Activated CD4-positive, alpha-beta T cell treated with anti-CD3 and anti-CD28 coated beads, Interleukin-2, amount 10 ng/mL, durations not matched to agents 24 days and 14 days (primary cell): ENCODE data around the gene LMX1B. TPM values are rescaled to one million over a fixed set of nuclear protein-coding genes. Genes with fewer than 3 reads are reported as not detected.

Experiments used
- DNase-seq: peaks from one replicate; pipeline ENCODE4 v3.0.0; 2022
- H3K27ac Mint-ChIP-seq: one replicate; pipeline ENCODE4 v1.8.0; 2022; ENCODE audit warnings: mild to moderate bottlenecking, mixed read lengths
- H3K27me3 Mint-ChIP-seq: one replicate; pipeline ENCODE4 v1.8.0; 2022; ENCODE audit warnings: mixed read lengths
- H3K36me3 Mint-ChIP-seq: one replicate; pipeline ENCODE4 v1.8.0; 2022; ENCODE audit warnings: low read depth, mild to moderate bottlenecking, mixed read lengths
- H3K4me1 Mint-ChIP-seq: one replicate; pipeline ENCODE4 v1.8.0; 2021; ENCODE audit warnings: mixed read lengths
- H3K4me3 Mint-ChIP-seq: one replicate; pipeline ENCODE4 v1.8.0; 2022; ENCODE audit warnings: mild to moderate bottlenecking, moderate library complexity, mixed read lengths
- H3K9me3 Mint-ChIP-seq: one replicate; pipeline ENCODE4 v1.8.0; 2021; ENCODE audit warnings: mixed read lengths
- intact Hi-C: fragments of 100-400 bp; cut with micrococcal nuclease; formaldehyde crosslinking; loops from one replicate; pipeline ENCODE4 v1.15.1; 2023
- total RNA-seq: library from RNA; stranded (reverse); gene quantifications from 2 replicates; pipeline ENCODE4 v1.2.3, GENCODE V29; 2022

The LMX1B gene
- total RNA-seq, 1 donor from 2014 or later, result not detected

DNA sequence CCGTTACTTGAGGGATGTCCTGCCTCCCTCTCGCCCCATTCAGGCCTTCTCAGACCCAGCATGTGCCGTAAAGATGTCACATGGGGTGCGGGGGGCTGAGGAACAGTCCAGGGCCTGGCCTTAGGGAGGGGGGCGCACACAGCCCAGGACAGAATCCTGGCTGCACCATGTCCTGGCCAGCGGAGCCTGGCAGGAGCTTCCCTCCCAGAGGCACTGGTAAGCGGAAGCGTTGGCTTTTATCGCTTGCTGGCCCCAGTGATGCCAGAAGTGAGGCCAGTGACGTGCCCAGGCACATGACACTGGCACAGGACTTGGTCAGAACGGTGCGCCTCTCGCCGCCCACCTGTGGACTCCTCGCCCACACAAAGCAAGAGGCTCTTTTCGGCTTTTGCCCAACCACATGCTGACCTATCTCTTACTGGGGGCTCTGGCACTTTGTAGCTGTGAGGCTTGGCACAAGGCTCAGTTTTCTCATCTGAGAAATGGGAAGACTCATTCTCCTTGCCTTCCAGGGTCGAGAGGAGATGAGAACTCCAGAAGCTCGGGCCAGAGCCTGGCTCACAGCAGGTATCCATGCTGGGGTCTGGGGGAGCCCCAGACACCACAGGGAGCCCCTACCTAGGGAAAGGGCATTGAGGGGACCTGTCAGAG lies 59.0 kb downstream of the LMX1B start:
- intact Hi-C loops, result no loop called here
- no peak overlapping the region for H3K27ac Mint-ChIP-seq
- peaks cover 46% of the 10 kb centered on the region for H3K27me3 Mint-ChIP-seq
- no peak for DNase-seq
- H3K4me3 Mint-ChIP-seq, result no peak overlapping the region
- H3K36me3 Mint-ChIP-seq, result no peaks in the 10 kb centered on the region
- H3K4me1 Mint-ChIP-seq, result peaks cover 4% of the 10 kb centered on the region
- H3K9me3 Mint-ChIP-seq, result no peaks in the 10 kb centered on the region

DNA sequence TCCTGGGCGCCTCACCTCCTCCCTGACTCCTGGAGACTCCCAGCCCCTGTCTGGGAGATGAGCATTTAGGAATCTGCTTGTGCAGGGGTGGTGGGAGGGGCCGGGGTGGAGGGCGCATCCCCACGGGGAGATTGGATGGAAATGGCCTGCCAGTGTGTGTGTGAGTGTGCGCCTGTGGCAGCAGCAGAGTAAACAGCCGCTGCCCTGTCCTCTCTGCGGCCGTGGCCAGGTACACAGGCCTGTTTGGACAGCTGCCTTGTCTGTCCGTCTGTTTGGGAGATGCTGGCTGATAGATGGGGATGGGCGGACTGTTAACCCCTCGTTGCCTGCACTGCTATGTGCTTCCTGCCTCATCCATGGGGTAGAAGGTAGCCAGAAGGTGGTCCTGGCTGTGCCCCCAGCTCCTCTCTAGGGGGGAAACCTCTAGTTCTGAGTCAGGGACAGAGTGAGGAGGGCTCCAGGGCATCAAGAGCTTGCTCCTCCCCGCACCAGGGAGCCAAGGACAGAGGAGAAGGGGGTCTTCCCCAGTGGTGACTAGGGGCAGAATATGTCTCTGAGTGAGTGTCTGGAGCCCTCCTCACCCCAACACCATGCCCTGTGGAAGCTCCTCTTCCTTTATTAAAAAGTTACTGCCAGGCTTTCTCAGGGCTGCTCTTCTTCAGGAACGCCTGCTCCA lies 60.1 kb downstream of the LMX1B start:
- Mint-ChIP-seq H3K27me3 (peaks cover 52% of the 10 kb centered on the region), H3K4me3 (no peak overlapping the region), H3K9me3 (no peaks in the 10 kb centered on the region), H3K4me1 (peaks cover 4% of the 10 kb centered on the region), H3K27ac (no peak overlapping the region), H3K36me3 (no peaks in the 10 kb centered on the region)
- intact Hi-C loops, result no loop called here
- no peak for DNase-seq

DNA sequence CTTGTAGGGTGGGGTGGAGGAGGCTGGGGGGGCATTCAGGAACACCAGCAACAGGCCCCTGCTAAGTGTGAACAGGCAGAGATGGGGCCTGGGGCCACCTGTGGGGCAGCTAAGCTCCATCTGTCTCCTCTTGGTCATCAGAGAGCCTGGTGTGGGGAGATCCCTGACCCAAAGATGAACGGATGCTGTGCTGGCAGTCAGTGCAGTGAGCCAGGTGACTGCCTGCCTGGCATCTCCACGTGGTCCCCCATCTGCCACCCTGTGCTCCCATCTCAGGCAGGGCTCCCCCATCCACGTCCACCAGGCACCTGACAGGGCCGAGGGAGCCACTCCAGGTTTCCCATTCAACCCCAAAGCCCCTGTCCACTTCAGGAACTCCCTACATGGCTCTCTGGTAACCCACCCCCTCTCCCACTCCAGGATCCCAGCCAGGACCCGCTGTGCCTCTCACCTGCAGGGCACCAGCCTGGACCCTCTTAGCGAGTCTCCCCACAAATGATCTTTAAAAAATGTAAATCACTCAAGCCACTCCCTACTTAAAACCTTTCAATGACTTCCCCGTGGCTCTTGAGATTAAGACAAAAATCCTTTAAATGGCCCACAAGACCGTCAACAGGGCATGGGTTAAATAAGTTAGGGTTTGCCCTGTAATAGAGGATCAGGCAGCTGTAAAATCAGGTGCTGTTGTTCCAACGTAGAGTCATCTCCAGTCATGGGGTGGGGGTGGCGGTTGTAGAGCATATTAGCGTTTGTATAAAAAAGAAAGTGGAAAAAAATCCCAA lies 60.8 kb downstream of the LMX1B start:
- Mint-ChIP-seq H3K4me3 (no peak overlapping the region), H3K36me3 (no peaks in the 10 kb centered on the region), H3K9me3 (no peaks in the 10 kb centered on the region), H3K27ac (no peak overlapping the region), H3K27me3 (peaks cover 58% of the 10 kb centered on the region), H3K4me1 (peaks cover 4% of the 10 kb centered on the region)
- intact Hi-C loops, result loop anchor here (5.0 kb wide), 1 partner anchor 62 kb away; the partner anchor contains the start of gene LMX1B
- no peak for DNase-seq

DNA sequence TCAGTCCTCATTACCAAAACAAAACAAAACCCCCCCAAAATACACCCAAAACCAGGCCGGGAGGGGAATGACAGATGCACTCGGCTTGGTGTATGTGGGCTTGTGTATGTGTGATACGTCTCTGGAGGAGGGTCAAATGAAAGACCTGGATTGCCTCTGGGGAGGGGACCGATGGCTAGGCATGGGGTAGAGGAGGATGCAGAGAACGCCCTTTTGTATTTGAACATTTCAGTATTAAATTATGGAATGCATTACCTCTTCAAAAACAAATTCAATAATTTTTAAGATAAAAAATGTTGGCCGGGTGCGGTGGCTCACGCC lies 61.4 kb downstream of the LMX1B start:
- Mint-ChIP-seq H3K9me3 (no peaks in the 10 kb centered on the region), H3K4me3 (no peak overlapping the region), H3K36me3 (no peaks in the 10 kb centered on the region), H3K27ac (no peak overlapping the region), H3K4me1 (peaks cover 4% of the 10 kb centered on the region), H3K27me3 (peaks cover 62% of the 10 kb centered on the region)
- DNase-seq, result no peak
- intact Hi-C loops, result loop anchor here (5.0 kb wide), 1 partner anchor 63 kb away; the partner anchor contains the start of gene LMX1B

DNA sequence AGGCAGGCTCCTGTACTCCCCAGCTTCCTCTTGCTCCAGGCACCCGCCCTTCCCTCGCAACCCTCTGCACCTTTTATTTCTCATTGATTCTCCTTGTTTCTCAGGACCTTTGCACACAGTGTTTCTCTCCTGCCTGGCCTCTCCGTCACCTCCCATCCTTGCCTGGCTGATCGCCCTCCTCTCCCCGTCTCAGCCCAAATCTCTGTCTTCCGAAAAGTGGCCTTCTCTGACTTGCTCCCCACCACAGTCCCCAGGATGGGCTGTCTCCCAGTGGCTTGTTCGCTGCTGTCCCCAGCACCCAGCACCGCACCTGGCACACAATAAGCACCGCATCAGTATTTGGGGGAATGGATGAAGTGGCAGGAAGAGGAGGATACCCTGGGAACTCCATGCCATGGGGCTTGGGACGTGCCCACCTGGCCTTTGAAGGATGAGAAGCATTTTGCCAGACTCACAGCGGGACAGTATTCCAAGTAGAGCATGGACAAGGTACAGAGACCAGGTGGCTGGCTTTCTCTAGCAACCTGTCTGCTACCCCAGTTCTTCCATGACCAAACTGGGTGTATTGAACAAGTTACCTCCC lies 62.5 kb downstream of the LMX1B start:
- no peaks in the 10 kb centered on the region for H3K36me3 Mint-ChIP-seq
- intact Hi-C loops, result loop anchor here (5.0 kb wide), 1 partner anchor 64 kb away; the partner anchor contains the start of gene LMX1B
- H3K4me3 Mint-ChIP-seq, result no peak overlapping the region
- no peaks in the 10 kb centered on the region for H3K9me3 Mint-ChIP-seq
- DNase-seq, result no peak
- H3K4me1 Mint-ChIP-seq, result peaks cover 4% of the 10 kb centered on the region
- peaks cover 73% of the 10 kb centered on the region for H3K27me3 Mint-ChIP-seq
- no peak overlapping the region for H3K27ac Mint-ChIP-seq

DNA sequence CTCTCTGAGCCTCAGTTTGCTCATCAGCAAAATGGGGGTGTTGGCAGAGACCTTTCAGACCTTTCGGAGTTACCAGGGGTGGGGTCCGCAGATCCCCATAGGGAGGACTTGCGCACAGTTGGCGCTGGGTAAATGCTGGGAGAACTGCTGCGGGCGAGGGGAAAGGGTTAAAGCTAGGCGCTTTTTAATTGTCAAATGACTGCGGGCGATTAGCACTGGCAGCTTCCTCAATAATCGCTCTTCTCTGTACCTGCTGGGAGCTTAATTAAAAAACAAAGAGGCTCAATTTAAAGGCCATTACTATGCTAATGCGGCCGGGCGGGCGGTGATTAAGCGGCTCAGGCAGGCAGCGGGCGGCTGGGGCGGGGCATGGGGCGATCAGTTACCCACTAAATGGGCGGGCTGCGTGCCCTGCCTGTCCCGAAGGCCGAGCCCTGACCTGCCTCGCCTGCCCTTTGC lies 63.0 kb downstream of the LMX1B start:
- no peak for DNase-seq
- no peaks in the 10 kb centered on the region for H3K36me3 Mint-ChIP-seq
- H3K9me3 Mint-ChIP-seq, result no peaks in the 10 kb centered on the region
- H3K27ac Mint-ChIP-seq, result no peak overlapping the region
- peaks cover 4% of the 10 kb centered on the region for H3K4me1 Mint-ChIP-seq
- no peak overlapping the region for H3K4me3 Mint-ChIP-seq
- intact Hi-C loops, result loop anchor here (5.0 kb wide), 1 partner anchor 64 kb away; the partner anchor contains the start of gene LMX1B
- peaks cover 76% of the 10 kb centered on the region for H3K27me3 Mint-ChIP-seq

DNA sequence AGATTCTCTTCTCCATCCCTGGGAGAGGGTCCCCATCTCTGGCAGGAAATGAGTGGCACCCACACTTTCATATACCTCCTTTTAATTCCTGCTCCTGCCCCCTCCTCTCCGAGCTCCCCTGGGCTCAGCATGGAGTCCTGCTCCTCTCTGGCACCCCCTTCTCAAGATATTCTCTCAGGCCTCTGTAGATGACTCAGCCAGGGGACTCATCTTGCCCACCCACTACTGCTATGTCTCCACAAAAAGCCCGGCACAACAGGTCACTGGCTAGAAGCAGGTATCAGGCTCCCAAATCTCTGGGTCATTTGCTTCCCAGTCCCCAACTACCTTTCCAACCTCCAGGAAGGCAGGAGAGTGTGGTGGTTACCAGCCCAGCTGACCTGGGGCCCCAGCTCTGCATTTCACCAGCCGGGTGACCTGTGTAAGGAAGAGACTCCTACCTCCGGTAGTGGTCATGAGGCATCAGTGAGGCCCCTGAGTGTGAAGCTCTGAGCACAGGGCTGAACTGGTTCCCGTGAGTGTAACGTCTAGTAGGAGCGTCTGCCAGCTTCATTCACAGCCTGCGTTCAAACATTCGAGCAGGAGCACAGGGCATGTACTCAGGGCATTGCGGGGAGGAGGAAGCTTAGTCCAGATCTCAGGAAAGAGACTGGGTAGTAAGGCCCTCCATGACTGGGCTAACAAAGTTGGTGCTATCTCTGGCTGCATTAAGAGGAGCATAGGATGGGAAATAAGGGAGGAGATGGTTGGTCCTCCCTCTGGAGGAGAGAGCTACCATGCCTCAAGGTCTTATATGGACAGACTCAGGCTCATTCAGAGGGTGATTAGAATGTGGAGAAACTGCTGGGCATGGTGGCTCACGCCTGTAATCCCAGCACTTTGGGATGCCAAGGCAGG lies 63.7 kb downstream of the LMX1B start:
- intact Hi-C loops, result loop anchor here (5.0 kb wide), 1 partner anchor 65 kb away; the partner anchor contains the start of gene LMX1B
- H3K27ac Mint-ChIP-seq, result no peak overlapping the region
- peaks cover 4% of the 10 kb centered on the region for H3K4me1 Mint-ChIP-seq
- DNase-seq, result no peak
- no peaks in the 10 kb centered on the region for H3K9me3 Mint-ChIP-seq
- no peaks in the 10 kb centered on the region for H3K36me3 Mint-ChIP-seq
- H3K4me3 Mint-ChIP-seq, result no peak overlapping the region
- H3K27me3 Mint-ChIP-seq, result peaks cover 78% of the 10 kb centered on the region

DNA sequence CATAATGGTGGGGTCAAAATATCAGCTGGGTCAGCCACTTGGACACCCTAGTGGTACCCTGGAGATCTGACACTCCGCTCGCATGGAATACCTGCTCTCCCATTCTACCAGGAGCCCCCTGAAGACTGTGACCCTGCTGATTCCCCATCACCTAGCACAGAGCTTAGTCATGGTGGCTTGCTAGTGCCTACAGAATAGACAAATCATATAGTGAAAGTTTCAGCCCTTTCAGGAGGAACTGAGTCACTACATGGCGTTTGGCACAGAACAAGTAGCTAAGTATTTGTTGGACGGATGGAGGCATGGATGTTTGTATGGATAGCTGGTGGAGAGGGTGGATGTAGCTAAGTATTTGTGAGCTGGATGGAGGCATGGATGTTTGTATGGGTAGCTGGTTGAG lies 65.3 kb downstream of the LMX1B start:
- Mint-ChIP-seq H3K36me3 (no peaks in the 10 kb centered on the region), H3K9me3 (no peaks in the 10 kb centered on the region)
- intact Hi-C loops, result loop anchor here (5.0 kb wide), 1 partner anchor 67 kb away; the partner anchor contains the start of gene LMX1B

DNA sequence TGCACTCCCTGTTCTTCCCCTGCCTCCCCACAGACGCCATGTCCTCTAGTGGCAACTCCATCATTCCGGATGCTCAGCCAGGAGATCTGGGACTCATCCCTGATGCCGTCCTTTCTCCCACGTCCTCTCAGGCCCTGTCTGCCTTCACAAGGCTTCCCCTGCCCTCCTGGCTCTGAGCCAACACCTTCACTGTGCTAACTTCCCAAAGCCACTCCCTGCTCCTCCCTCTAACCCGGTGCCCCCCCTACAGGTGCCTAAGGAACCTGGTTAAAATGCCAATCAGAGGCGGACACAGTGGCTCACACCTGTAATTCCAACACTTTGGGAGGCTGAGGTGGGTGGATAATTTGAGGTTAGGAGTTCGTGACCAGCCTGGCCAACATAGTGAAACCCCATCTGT lies 67.6 kb downstream of the LMX1B start:
- H3K27me3 Mint-ChIP-seq, result peaks cover 82% of the 10 kb centered on the region
- intact Hi-C loops, result no loop called here
- H3K27ac Mint-ChIP-seq, result no peak overlapping the region
- no peaks in the 10 kb centered on the region for H3K9me3 Mint-ChIP-seq
- H3K4me3 Mint-ChIP-seq, result no peak overlapping the region
- peaks cover 4% of the 10 kb centered on the region for H3K4me1 Mint-ChIP-seq
- DNase-seq, result no peak
- H3K36me3 Mint-ChIP-seq, result no peaks in the 10 kb centered on the region

More for the DNA sequence above, 65.3 kb downstream of the LMX1B start:
- H3K4me3 Mint-ChIP-seq, result no peak overlapping the region
- H3K27ac Mint-ChIP-seq, result no peak overlapping the region
- peaks cover 79% of the 10 kb centered on the region for H3K27me3 Mint-ChIP-seq
- peaks cover 4% of the 10 kb centered on the region for H3K4me1 Mint-ChIP-seq
- no peak for DNase-seq

DNA sequence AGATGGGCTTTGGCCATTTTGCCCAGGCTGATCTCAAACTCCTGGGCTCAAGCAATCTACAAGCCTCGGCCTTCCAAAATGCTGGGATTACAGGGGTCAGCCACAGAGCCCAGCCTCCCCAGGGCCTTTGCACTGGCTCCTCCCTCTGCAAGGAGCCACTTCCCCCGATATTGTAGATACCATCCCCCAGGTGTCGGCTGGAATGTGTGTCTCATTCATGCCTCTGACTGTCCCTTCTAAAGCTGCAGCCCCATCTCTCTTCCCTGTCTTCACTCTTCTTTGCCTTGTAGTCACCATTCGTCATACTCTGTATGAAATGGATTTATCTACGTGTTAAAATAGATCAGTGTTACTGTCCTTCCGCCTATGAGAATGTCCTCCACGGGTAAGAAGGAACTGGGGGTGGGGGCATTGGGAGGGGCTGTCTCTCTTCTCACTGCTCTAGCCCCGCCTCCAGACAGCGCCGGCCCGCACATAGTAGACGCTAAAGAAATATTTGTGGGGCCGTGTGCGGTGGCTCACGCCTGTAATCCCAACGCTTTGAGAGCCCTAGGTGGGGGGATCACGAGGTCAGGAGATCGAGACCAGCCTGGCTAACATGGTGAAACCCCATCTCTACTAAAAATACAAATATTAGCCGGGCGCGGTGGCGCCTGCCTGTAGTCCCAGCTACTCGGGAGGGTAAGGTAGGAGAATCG lies 68.5 kb downstream of the LMX1B start:
- peaks cover 1% of the 10 kb centered on the region for H3K4me1 Mint-ChIP-seq

DNA sequence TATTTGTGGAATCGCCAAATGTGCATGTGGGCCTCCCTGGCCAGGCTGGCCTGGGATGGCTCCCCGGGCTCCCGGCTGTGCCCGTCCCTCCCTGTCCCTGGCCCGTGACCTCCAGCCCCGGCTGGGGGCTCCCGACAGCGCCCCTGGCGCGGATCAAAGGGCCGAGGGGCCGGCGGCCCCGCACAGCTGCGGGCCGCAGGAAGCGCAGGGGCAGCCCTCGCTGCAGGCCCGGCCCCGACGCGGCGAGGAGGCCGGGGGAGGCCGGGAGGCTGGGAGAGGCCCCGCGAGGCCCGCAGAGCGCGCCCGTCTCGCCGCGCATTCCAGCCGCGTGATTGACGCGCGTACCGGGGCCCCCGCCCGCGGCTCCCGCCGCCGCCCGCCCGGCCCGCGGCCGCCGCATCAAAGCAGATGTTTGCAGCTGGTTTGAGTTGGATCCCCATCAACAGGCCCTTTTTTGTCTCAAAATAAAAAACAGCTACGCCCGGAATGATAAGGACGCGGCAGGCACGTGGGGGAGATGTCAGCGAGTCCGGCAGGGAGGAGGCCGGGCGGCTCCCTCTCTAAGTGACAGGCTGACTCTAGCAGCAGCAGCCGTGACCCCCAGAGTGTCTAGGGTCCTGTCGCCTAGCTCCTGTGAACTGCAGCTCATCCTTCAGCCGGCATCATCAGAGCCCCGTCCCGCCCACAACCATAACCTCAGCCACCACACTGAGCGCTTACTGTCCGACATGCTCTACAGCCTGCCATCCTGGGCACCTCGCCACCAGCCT lies 69.4 kb downstream of the LMX1B start:
- Mint-ChIP-seq H3K4me1 (no peaks in the 10 kb centered on the region), H3K36me3 (no peaks in the 10 kb centered on the region), H3K27ac (no peak overlapping the region), H3K9me3 (no peaks in the 10 kb centered on the region), H3K4me3 (no peak overlapping the region), H3K27me3 (peaks cover 76% of the 10 kb centered on the region)
- DNase-seq, result no peak
- intact Hi-C loops, result no loop called here

More for the DNA sequence above, 68.5 kb downstream of the LMX1B start:
- intact Hi-C loops, result no loop called here
- peaks cover 78% of the 10 kb centered on the region for H3K27me3 Mint-ChIP-seq
- no peaks in the 10 kb centered on the region for H3K36me3 Mint-ChIP-seq
- no peak overlapping the region for H3K4me3 Mint-ChIP-seq
- DNase-seq, result no peak
- H3K9me3 Mint-ChIP-seq, result no peaks in the 10 kb centered on the region
- no peak overlapping the region for H3K27ac Mint-ChIP-seq

DNA sequence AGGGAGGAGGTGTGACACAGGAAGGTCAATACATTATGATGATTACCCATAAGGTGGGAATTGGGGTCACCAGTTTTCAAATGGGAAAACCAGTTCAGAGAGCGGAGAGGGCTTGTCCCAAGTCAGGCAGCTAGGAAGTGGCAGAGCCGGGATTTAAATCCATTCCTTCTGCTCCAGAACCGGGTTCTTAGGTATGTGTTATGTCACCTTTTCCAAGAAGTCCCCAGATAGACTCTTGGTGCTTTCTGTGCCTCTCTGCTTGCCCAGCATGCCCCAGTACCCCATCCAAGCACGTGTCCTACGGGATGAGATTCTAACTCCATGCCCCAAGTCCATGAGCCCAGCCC lies 69.9 kb downstream of the LMX1B start:
- Mint-ChIP-seq H3K4me1 (no peaks in the 10 kb centered on the region), H3K27me3 (peaks cover 74% of the 10 kb centered on the region), H3K9me3 (no peaks in the 10 kb centered on the region), H3K36me3 (no peaks in the 10 kb centered on the region), H3K4me3 (no peak overlapping the region), H3K27ac (no peak overlapping the region)
- DNase-seq, result no peak
- intact Hi-C loops, result no loop called here
